K562 (cell line): Measurements from ENCODE around the gene ZNRD2. TPM values are rescaled to one million over a fixed set of nuclear protein-coding genes. Genes with fewer than 3 reads are reported as not detected.

Experiments used
- ATAC-seq: fragments of 200-7000 bp; cut with Tn5 transposase; 3 replicates; pipeline ENCODE4 v1.9.1; 2020; ENCODE audit warnings: moderate library complexity
- BruUV-seq: library from RNA; stranded (reverse); fragments of 400-500 nt; replicated peaks from 2 replicates; lab custom pipeline; 2021; lab: Mats Ljungman, UMichigan
- CTCF ChIA-PET: fragments of 300-600 bp; formaldehyde crosslinking; extraction: SDS; loops from one replicate; lab custom pipeline; 2021; ENCODE audit warnings: low intra/inter-chr PET ratio; lab: Yijun Ruan, JAX
- POLR2A ChIA-PET: fragments of 300-600, 350-650 bp; sonication (Branson Sonifier 250); formaldehyde crosslinking; extraction: SDS; loops from one replicate; lab custom pipeline; 2021; ENCODE audit warnings: antibody characterized with exemption, inconsistent platforms; lab: Yijun Ruan, JAX
- DNase-seq, 4 experiments: peaks; one replicate each; pipeline versions ENCODE4 v3.0.0 to v3.0.0-alpha.2; 2011 to 2018; ENCODE audit warnings: low spot score in 3 of 4, mixed read lengths in 3 of 4; ENCODE audit errors: extremely low read depth in 1 of 4
- FAIRE-seq: peaks from 2 replicates; lab custom pipeline; 2011; peaks lifted over from hg19 to GRCh38; lab: Jason Lieb, UNC
- H2AFZ ChIP-seq: 2 replicates; pipeline ENCODE4 v1.6.0; 2011; ENCODE audit warnings: low read depth, low read length, control low read depth, inconsistent platforms
- H3K27ac ChIP-seq: fragments of 200-600 bp; 3 replicates; pipeline ENCODE4 v1.8.0; 2011; ENCODE audit warnings: low read depth, mild to moderate bottlenecking, control low read depth, inconsistent platforms, low read length, moderate library complexity, mixed read lengths; ENCODE audit errors: extremely low read depth
- H3K27me3 ChIP-seq, 2 experiments: fragments of 300-600 bp in 1 of 2; 2 replicates in 1 of 2; 3 replicates in 1 of 2; pipeline versions ENCODE4 v1.6.0 to v1.8.0; 2011; ENCODE audit warnings: inconsistent platforms in 2 of 2, low read length in 2 of 2, mild to moderate bottlenecking in 1 of 2, mixed read lengths in 1 of 2, moderate library complexity in 1 of 2; ENCODE audit not compliant: control insufficient read depth in 2 of 2, insufficient read depth in 2 of 2
- H3K36me3 ChIP-seq: fragments of 300-600 bp; 3 replicates; pipeline ENCODE4 v1.8.0; 2011; ENCODE audit warnings: mild to moderate bottlenecking, low read length, inconsistent platforms; ENCODE audit not compliant: control insufficient read depth, insufficient read depth
- H3K4me1 ChIP-seq, 2 experiments: fragments of 200-600 bp in 1 of 2; replicated peaks in 1 of 2; 2 replicates in 1 of 2; 3 replicates in 1 of 2; pipeline versions ENCODE4 v1.5.1 to v1.8.0; 2011; ENCODE audit warnings: inconsistent platforms in 2 of 2, low read length in 2 of 2, mild to moderate bottlenecking in 1 of 2, mixed read lengths in 1 of 2, moderate library complexity in 1 of 2; ENCODE audit not compliant: control insufficient read depth in 2 of 2, insufficient read depth in 2 of 2
- H3K4me2 ChIP-seq: 2 replicates; pipeline ENCODE4 v1.6.1; 2011; ENCODE audit warnings: low read length, control low read depth, inconsistent platforms, mixed read lengths; ENCODE audit not compliant: insufficient read depth
- H3K4me3 ChIP-seq: fragments of 200-600 bp; sonication (generic), shearing (Covaris generic); 2 replicates; pipeline ENCODE4 v1.5.1; 2016; ENCODE audit warnings: control low read depth, inconsistent platforms
- H3K79me2 ChIP-seq: fragments of 200-600 bp; 3 replicates; pipeline ENCODE4 v1.8.0; 2011; ENCODE audit warnings: low read length, inconsistent platforms; ENCODE audit not compliant: control insufficient read depth, insufficient read depth
- H3K9ac ChIP-seq, 2 experiments: 2 replicates each; pipeline versions ENCODE4 v1.6.0 to v1.6.1; 2011; ENCODE audit warnings: low read depth in 2 of 2, low read length in 2 of 2, control low read depth in 1 of 2, inconsistent platforms in 1 of 2, mild to moderate bottlenecking in 1 of 2, mixed read lengths in 1 of 2; ENCODE audit not compliant: insufficient read depth in 1 of 2
- H3K9me1 ChIP-seq: one replicate; pipeline ENCODE4 v1.6.0; 2011; ENCODE audit warnings: inconsistent platforms, mild to moderate bottlenecking, low read length, moderate library complexity; ENCODE audit not compliant: control insufficient read depth, insufficient read depth
- H3K9me3 ChIP-seq: replicated peaks from 2 replicates; pipeline ENCODE4 v1.5.1; 2011; ENCODE audit warnings: low read depth, low read length, inconsistent platforms; ENCODE audit not compliant: control insufficient read depth, insufficient read depth
- H4K20me1 ChIP-seq: replicated peaks from 2 replicates; pipeline ENCODE4 v1.6.1; 2011; ENCODE audit warnings: low read length, inconsistent platforms, mixed read lengths; ENCODE audit not compliant: control insufficient read depth, insufficient read depth
- CXXC5 ChIP-seq: fragments of 250-450 bp; sonication (Bioruptor Pico); IDR thresholded peaks from 2 replicates; pipeline ENCODE4 v1.8.0; 2022; ENCODE audit warnings: inconsistent platforms, mild to moderate bottlenecking, moderate library complexity
- EP400 ChIP-seq: fragments of 450-650 bp; IDR thresholded peaks from 2 replicates; pipeline ENCODE4 v1.6.1; 2017; ENCODE audit warnings: antibody characterized with exemption, mild to moderate bottlenecking, moderate library complexity
- MYC ChIP-seq, 2 experiments: fragments of 250-450 bp in 1 of 2; sonication (Bioruptor Pico) in 1 of 2; IDR thresholded peaks; 2 replicates each; pipeline versions ENCODE4 v1.5.1 to v1.6.1; 2012 to 2021; ENCODE audit warnings: low read depth in 2 of 2, borderline replicate concordance in 1 of 2, improper control_type of control experiment in 1 of 2, low read length in 1 of 2, mild to moderate bottlenecking in 1 of 2, moderate library complexity in 1 of 2
- SIN3A ChIP-seq, 2 experiments: fragments of 150-350 bp in 1 of 2; IDR thresholded peaks; 2 replicates each; pipeline ENCODE4 v1.6.1; 2011 to 2016; ENCODE audit warnings: borderline replicate concordance in 2 of 2, low read depth in 2 of 2, low read length in 2 of 2, mild to moderate bottlenecking in 2 of 2, moderate library complexity in 2 of 2; ENCODE audit not compliant: control insufficient read depth in 1 of 2
- TOE1 ChIP-seq, 2 experiments: fragments of 450-650 bp in 1 of 2; sonication (generic) in 1 of 2; formaldehyde crosslinking in 1 of 2; IDR thresholded peaks; 2 replicates each; pipeline versions ENCODE4 v1.7.1 to v1.8.0; 2016 to 2022; ENCODE audit warnings: borderline replicate concordance in 2 of 2, mild to moderate bottlenecking in 2 of 2, antibody characterized with exemption in 1 of 2, inconsistent platforms in 1 of 2, low read depth in 1 of 2, missing genetic modification reagents in 1 of 2, moderate library complexity in 1 of 2
- USF1 ChIP-seq: sonication (generic); formaldehyde crosslinking; IDR thresholded peaks from 2 replicates; pipeline ENCODE4 v1.9.0; 2022; ENCODE audit warnings: mild to moderate bottlenecking, missing genetic modification reagents
- ZFP36 ChIP-seq: fragments of 150-350 bp; IDR thresholded peaks from 2 replicates; pipeline ENCODE4 v1.6.1; 2018; ENCODE audit warnings: low read length, low read depth; ENCODE audit not compliant: partially characterized antibody
- WGBS: fragments of 100-300 bp; shearing (Covaris generic); methylation state at CpG from one replicate; pipeline ENCODE4 v1.1.6; 2016; ENCODE audit warnings: low coverage, mixed read lengths; ENCODE audit not compliant: insufficient coverage; ENCODE audit errors: missing lambda C conversion rate; 5-methylcytosine and 5-hydroxymethylcytosine counted together
- in situ Hi-C: fragments of 300-500 bp; cut with MboI; formaldehyde crosslinking; loops from 4 replicates; pipeline ENCODE4 v1.15.0; 2018; ENCODE audit warnings: inconsistent platforms, mixed read lengths
- intact Hi-C: fragments of 100-400 bp; cut with micrococcal nuclease; formaldehyde crosslinking; loops from 2 replicates; pipeline ENCODE4 v1.14.2; 2022
- polyA plus RNA-seq, 8 experiments: library from polyadenylated mRNA; depleted of rRNA in 4 of 8; stranded (reverse) in 5 of 8; unstranded in 3 of 8; fragments of >200 nt; fragmentation: Nextera tagmentation in 2 of 8; fragmentation: Illumina TruSeq in 1 of 8; extraction: Ambion mirVana in 2 of 8; extraction: Trizol in 1 of 8; gene quantifications; 2 replicates each; pipeline versions ENCODE4 v1.2.1 to v1.2.3, GENCODE V29; 2011 to 2014; ENCODE audit warnings: inconsistent platforms in 1 of 8, missing spikeins in 1 of 8
- total RNA-seq, 7 experiments: library from RNA; depleted of rRNA in 6 of 7; stranded (reverse); fragments of >200 nt in 6 of 7; fragmentation: Illumina TruSeq in 2 of 7; extraction: Trizol in 2 of 7; gene quantifications; 2 replicates each; pipeline versions ENCODE4 v1.2.1 to v1.2.3, GENCODE V29; 2011 to 2021; ENCODE audit warnings: low replicate concordance in 1 of 7
- TF ChIP-seq, protein P1 (sequence below): fragments of 200-800 bp; sonication (Bioruptor generic); IDR thresholded peaks from 2 replicates; pipeline ENCODE4 v1.6.1; 2017; ENCODE audit warnings: missing genetic modification characterization, missing compliant biosample characterization
- TF ChIP-seq, protein P2 (sequence below): sonication (generic); formaldehyde crosslinking; IDR thresholded peaks from 2 replicates; pipeline ENCODE4 v1.8.0; 2023; ENCODE audit warnings: mild to moderate bottlenecking, missing genetic modification reagents

The ZNRD2 gene
- total and polyA plus RNA-seq, 9 of the 15 experiments (the other 6 are each of a cell fraction or from before 2014, with no cell fraction given): 13.4 to 129 (median 60.4) TPM

- Histone ChIP-seq H3K4me2 (peak within 1 kb of the TSS; percentile 97), H3K79me2 (peaks cover 26% of the 10 kb centered on the region), H2AFZ (peak within 1 kb of the TSS; percentile 91), H3K9ac (peak within 1 kb of the TSS; percentile 90 to 94), H3K27ac (peak within 1 kb of the TSS; percentile 90), H3K4me1 (peaks cover 38 to 48% of the 10 kb centered on the region in 2 experiments), H3K36me3 (peaks cover 34% of the 10 kb centered on the region; the same call in 2 of the 3 replicates), H3K9me1 (peaks cover 4% of the 10 kb centered on the region), H3K27me3 (no peaks in the 10 kb centered on the region), H4K20me1 (0 out of 2 replicates have a peak, but pooled peaks cover 4% of the 10 kb centered on the region), H3K9me3 (no peaks in the 10 kb centered on the region), H3K4me3 (peak within 1 kb of the TSS; percentile 100)
- FAIRE-seq (no peak), ATAC-seq (peak; percentile 87), DNase-seq (peak; percentile 74 to 96 (median 95))
- intact Hi-C loops (loop anchor here (5.0 kb wide), 1 partner anchor 47 kb away; the partner anchor contains the start of genes FAM89B and ZNRD2), in situ Hi-C loops (no loop called here)
- ChIA-PET POLR2A (interaction anchor here (0.5 to 6.5 kb wide), 13 partner anchors 11 to 248 kb away, joined by 3 to 48 read pairs (median 5); partner anchors contain the start of genes MALAT1 and NEAT1), CTCF (no interaction called here)
- BruUV-seq: no TSS peak
- WGBS: under 1% methylated on average over 37 of the region's 82 CpGs
- peak; percentile 69 for TF ChIP-seq CXXC5
- TF ChIP-seq SIN3A (IDR thresholded peaks at IDR 0.05; ENCODE audit: borderline replicate concordance in 2 of 2, control insufficient read depth in 1 of 2, low read depth in 2 of 2, low read length in 2 of 2): peak in 1 of 2 experiments; percentile 41; a peak in 1 of 4 replicates
- peak; percentile 67; the same call in 1 of the 2 replicates for TF ChIP-seq TOE1 (IDR thresholded peaks at IDR 0.05; ENCODE audit: borderline replicate concordance)
- TF ChIP-seq TOE1 (CRISPR knock-in tag; IDR thresholded peaks at IDR 0.05; ENCODE audit: borderline replicate concordance, low read depth): no peak
- no peak for TF ChIP-seq ZFP36
- TF ChIP-seq USF1 (CRISPR knock-in tag): peak; percentile 93
- peak; percentile 84 for TF ChIP-seq EP400
- TF ChIP-seq, protein P1, sequence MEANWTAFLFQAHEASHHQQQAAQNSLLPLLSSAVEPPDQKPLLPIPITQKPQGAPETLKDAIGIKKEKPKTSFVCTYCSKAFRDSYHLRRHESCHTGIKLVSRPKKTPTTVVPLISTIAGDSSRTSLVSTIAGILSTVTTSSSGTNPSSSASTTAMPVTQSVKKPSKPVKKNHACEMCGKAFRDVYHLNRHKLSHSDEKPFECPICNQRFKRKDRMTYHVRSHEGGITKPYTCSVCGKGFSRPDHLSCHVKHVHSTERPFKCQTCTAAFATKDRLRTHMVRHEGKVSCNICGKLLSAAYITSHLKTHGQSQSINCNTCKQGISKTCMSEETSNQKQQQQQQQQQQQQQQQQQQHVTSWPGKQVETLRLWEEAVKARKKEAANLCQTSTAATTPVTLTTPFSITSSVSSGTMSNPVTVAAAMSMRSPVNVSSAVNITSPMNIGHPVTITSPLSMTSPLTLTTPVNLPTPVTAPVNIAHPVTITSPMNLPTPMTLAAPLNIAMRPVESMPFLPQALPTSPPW (CRISPR knock-in tag): peak; percentile 98
- TF ChIP-seq, protein P2, sequence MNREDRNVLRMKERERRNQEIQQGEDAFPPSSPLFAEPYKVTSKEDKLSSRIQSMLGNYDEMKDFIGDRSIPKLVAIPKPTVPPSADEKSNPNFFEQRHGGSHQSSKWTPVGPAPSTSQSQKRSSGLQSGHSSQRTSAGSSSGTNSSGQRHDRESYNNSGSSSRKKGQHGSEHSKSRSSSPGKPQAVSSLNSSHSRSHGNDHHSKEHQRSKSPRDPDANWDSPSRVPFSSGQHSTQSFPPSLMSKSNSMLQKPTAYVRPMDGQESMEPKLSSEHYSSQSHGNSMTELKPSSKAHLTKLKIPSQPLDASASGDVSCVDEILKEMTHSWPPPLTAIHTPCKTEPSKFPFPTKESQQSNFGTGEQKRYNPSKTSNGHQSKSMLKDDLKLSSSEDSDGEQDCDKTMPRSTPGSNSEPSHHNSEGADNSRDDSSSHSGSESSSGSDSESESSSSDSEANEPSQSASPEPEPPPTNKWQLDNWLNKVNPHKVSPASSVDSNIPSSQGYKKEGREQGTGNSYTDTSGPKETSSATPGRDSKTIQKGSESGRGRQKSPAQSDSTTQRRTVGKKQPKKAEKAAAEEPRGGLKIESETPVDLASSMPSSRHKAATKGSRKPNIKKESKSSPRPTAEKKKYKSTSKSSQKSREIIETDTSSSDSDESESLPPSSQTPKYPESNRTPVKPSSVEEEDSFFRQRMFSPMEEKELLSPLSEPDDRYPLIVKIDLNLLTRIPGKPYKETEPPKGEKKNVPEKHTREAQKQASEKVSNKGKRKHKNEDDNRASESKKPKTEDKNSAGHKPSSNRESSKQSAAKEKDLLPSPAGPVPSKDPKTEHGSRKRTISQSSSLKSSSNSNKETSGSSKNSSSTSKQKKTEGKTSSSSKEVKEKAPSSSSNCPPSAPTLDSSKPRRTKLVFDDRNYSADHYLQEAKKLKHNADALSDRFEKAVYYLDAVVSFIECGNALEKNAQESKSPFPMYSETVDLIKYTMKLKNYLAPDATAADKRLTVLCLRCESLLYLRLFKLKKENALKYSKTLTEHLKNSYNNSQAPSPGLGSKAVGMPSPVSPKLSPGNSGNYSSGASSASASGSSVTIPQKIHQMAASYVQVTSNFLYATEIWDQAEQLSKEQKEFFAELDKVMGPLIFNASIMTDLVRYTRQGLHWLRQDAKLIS (CRISPR knock-in tag): peak; percentile 81
- TF ChIP-seq MYC (IDR thresholded peaks at IDR 0.05; ENCODE audit: low read depth, low read length): peak; percentile 29; the same call in 1 of the 2 replicates
- no peak for TF ChIP-seq MYC (CRISPR knock-in tag; IDR thresholded peaks at IDR 0.05; ENCODE audit: borderline replicate concordance, low read depth)
Measured at GRCh38 chr11:65524741-65525545, 45.3 kb upstream of the ZNRD2 start, which contains the start of gene SCYL1. SCYL1 (plus strand) TSS chr11:65525083; CDS start chr11:65525154, 71 bp downstream.
